ENCODE measurements around the gene YIF1B. TPM values are rescaled to one million over a fixed set of nuclear protein-coding genes. Genes with fewer than 3 reads are reported as not detected.
A peak's percentile ranks its signal among the peaks of the same experiment; 100 is the strongest.
"Not testable (repeated sequence)": the region's sequence is repeated elsewhere in the genome, so short reads cannot be mapped to it uniquely, and the experiment has no call there.

Gene YIF1B
- total and polyA plus RNA-seq, 9 of the 15 experiments (the other 6 are each of a cell fraction or from before 2014, with no cell fraction given): 8.5 to 586 (median 323) TPM

- ChIA-PET POLR2A (interaction anchor here (0.6 kb wide), 2 partner anchors 447 to 1021 kb away, joined by 3 read pairs; no protein-coding TSS in a partner anchor), CTCF (ENCODE audit: low intra/inter-chr PET ratio) (no interaction called here)
- Histone ChIP-seq H3K79me2 (ENCODE audit: control insufficient read depth, insufficient read depth, low read length) (no peaks in the 10 kb centered on the region), H3K4me1 (replicated peaks in 1 of 2; ENCODE audit: control insufficient read depth in 2 of 2, insufficient read depth in 2 of 2, low read length in 2 of 2) (peaks cover 15 to 27% of the 10 kb centered on the region in 2 experiments; a peak in 4 of 5 replicates), H3K9me1 (ENCODE audit: control insufficient read depth, insufficient read depth, low read length) (no peaks in the 10 kb centered on the region), H3K27me3 (ENCODE audit: control insufficient read depth in 2 of 2, insufficient read depth in 2 of 2, low read length in 2 of 2) (no peaks in the 10 kb centered on the region), H3K36me3 (ENCODE audit: control insufficient read depth, insufficient read depth, low read length) (no peaks in the 10 kb centered on the region), H3K9me3 (replicated peaks; ENCODE audit: control insufficient read depth, insufficient read depth, low read depth, low read length) (no peaks in the 10 kb centered on the region), H4K20me1 (replicated peaks; ENCODE audit: control insufficient read depth, insufficient read depth, low read length) (no peaks in the 10 kb centered on the region), H3K4me3 (no peak overlapping the region), H3K4me2 (ENCODE audit: insufficient read depth, low read length) (no peak overlapping the region), H3K9ac (ENCODE audit: insufficient read depth in 1 of 2, low read depth in 2 of 2, low read length in 2 of 2) (no peak overlapping the region), H3K27ac (ENCODE audit: extremely low read depth, low read depth, low read length) (no peak overlapping the region), H2AFZ (ENCODE audit: low read depth, low read length) (0 out of 2 replicates have a peak overlapping the region, but pooled peaks have one; percentile 24)
- intact Hi-C loops (cut with micrococcal nuclease): no loop called here
- no TSS peak for BruUV-seq (replicated peaks)
- in situ Hi-C loops (cut with MboI): no loop called here
- ATAC-seq: no peak
- FAIRE-seq: no peak
- TF ChIP-seq WHSC1 (IDR thresholded peaks at IDR 0.05; ENCODE audit: low read length) (no peak), U2AF1 (optimal IDR thresholded peaks at IDR 0.05; ENCODE audit: low read depth, low read length) (no peak), SRSF7 (optimal IDR thresholded peaks at IDR 0.05; ENCODE audit: low read depth, low read length) (no peak)
- WGBS (ENCODE audit: insufficient coverage, low coverage, missing lambda C conversion rate): 83% methylated on average over 7 of the region's 7 CpGs
- no peak for DNase-seq (ENCODE audit: extremely low read depth in 1 of 4, low spot score in 3 of 4)
These were observed 53.0 kb downstream of the YIF1B start for GRCh38 chr19:38262585-38263268.

- H4K20me1 ChIP-seq (replicated peaks; ENCODE audit: control insufficient read depth, insufficient read depth, low read length); FAIRE-seq; H3K4me3 ChIP-seq; ATAC-seq; H3K27ac ChIP-seq (ENCODE audit: extremely low read depth, low read depth, low read length); H3K9me3 ChIP-seq (replicated peaks; ENCODE audit: control insufficient read depth, insufficient read depth, low read depth, low read length); in situ Hi-C loops (cut with MboI); H3K27me3 ChIP-seq (ENCODE audit: control insufficient read depth in 2 of 2, insufficient read depth in 2 of 2, low read length in 2 of 2); DNase-seq (ENCODE audit: extremely low read depth in 1 of 4, low spot score in 3 of 4); CTCF ChIA-PET (ENCODE audit: low intra/inter-chr PET ratio); H3K4me2 ChIP-seq (ENCODE audit: insufficient read depth, low read length); intact Hi-C loops (cut with micrococcal nuclease); H3K9ac ChIP-seq (ENCODE audit: insufficient read depth in 1 of 2, low read depth in 2 of 2, low read length in 2 of 2); H2AFZ ChIP-seq (ENCODE audit: low read depth, low read length); H3K36me3 ChIP-seq (ENCODE audit: control insufficient read depth, insufficient read depth, low read length); H3K9me1 ChIP-seq (ENCODE audit: control insufficient read depth, insufficient read depth, low read length); BruUV-seq (replicated peaks); H3K79me2 ChIP-seq (ENCODE audit: control insufficient read depth, insufficient read depth, low read length): not testable (repeated sequence)
- WGBS (ENCODE audit: insufficient coverage, low coverage, missing lambda C conversion rate): 82% methylated on average over 8 of the region's 12 CpGs
- peaks cover 9 to 19% of the 10 kb centered on the region in 2 experiments; a peak in 4 of 5 replicates for H3K4me1 ChIP-seq (replicated peaks in 1 of 2; ENCODE audit: control insufficient read depth in 2 of 2, insufficient read depth in 2 of 2, low read length in 2 of 2)
- POLR2A ChIA-PET: interaction anchor here (0.6 kb wide), 2 partner anchors 448 to 1021 kb away, joined by 3 read pairs; no protein-coding TSS in a partner anchor
These were observed 53.8 kb downstream of the YIF1B start for GRCh38 chr19:38261942-38262341.

Measured in K562 (cell line).